IMR-90 (cell line): ENCODE data around the gene RAD51B.

Experiments
- CEBPB ChIP-seq: IDR thresholded peaks from 2 replicates; pipeline ENCODE4 v1.6.1; 2012; ENCODE audit warnings: low read depth, low read length, improper control_type of control experiment
- MAFK ChIP-seq: IDR thresholded peaks from 2 replicates; pipeline ENCODE4 v1.6.1; 2012; ENCODE audit warnings: low read depth, low read length, improper control_type of control experiment
- MXI1 ChIP-seq: IDR thresholded peaks from 2 replicates; pipeline ENCODE4 v1.6.1; 2012; ENCODE audit warnings: low read depth, mild to moderate bottlenecking, low read length, moderate library complexity, borderline replicate concordance
- POLR2A ChIP-seq: IDR thresholded peaks from 2 replicates; pipeline ENCODE4 v1.6.1; 2012; ENCODE audit warnings: mild to moderate bottlenecking, low read depth, low read length
- RAD21 ChIP-seq: IDR thresholded peaks from 2 replicates; pipeline ENCODE4 v1.6.1; 2012; ENCODE audit warnings: low read length, improper control_type of control experiment
- RCOR1 ChIP-seq: IDR thresholded peaks from 2 replicates; pipeline ENCODE4 v1.6.1; 2012; ENCODE audit warnings: mild to moderate bottlenecking, low read length, improper control_type of control experiment; ENCODE audit not compliant: insufficient replicate concordance
- SMC3 ChIP-seq: fragments of 150-350 bp; IDR thresholded peaks from 2 replicates; pipeline ENCODE4 v1.6.1; 2016; ENCODE audit warnings: low read depth, mild to moderate bottlenecking, antibody characterized with exemption, low read length, moderate library complexity
- TF ChIP-seq, protein P1 (sequence below): conservative IDR thresholded peaks from 2 replicates; pipeline ENCODE4 v1.5.1; 2012; ENCODE audit warnings: mild to moderate bottlenecking, low read depth, low read length, improper control_type of control experiment

DNA sequence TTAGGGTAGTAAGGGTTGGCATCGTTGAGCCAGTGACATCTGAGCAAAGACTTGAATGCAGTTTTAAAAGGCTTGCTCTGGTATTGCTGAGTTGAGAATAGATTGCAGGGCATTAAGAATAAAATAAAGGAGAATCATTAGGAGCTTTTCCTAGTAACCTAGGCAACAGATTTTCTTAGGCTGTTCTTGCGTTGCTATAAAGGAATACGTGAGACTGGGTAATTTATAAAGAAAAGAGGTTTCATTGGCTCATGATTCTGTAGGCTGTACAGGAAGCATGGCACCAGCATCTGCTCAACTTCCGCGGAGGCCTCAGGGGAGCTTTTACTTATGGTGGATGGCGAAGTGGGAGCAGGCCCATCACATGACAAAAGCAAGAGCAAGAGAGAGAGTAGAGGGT lies 97.4 kb downstream of the RAD51B start:
- TF ChIP-seq, protein P1, sequence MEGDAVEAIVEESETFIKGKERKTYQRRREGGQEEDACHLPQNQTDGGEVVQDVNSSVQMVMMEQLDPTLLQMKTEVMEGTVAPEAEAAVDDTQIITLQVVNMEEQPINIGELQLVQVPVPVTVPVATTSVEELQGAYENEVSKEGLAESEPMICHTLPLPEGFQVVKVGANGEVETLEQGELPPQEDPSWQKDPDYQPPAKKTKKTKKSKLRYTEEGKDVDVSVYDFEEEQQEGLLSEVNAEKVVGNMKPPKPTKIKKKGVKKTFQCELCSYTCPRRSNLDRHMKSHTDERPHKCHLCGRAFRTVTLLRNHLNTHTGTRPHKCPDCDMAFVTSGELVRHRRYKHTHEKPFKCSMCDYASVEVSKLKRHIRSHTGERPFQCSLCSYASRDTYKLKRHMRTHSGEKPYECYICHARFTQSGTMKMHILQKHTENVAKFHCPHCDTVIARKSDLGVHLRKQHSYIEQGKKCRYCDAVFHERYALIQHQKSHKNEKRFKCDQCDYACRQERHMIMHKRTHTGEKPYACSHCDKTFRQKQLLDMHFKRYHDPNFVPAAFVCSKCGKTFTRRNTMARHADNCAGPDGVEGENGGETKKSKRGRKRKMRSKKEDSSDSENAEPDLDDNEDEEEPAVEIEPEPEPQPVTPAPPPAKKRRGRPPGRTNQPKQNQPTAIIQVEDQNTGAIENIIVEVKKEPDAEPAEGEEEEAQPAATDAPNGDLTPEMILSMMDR = no peak
- TF ChIP-seq CEBPB = no peak
- no peak for TF ChIP-seq MXI1
- no peak for TF ChIP-seq SMC3
- no peak for TF ChIP-seq RAD21
- TF ChIP-seq POLR2A = no peak
- no peak for TF ChIP-seq RCOR1
- TF ChIP-seq MAFK = no peak
